IMR-90 (cell line): ENCODE data around the gene RMND5B. TPM values are rescaled to one million over a fixed set of nuclear protein-coding genes. Genes with fewer than 3 reads are reported as not detected.

Experiments used
- ATAC-seq: fragments of 200-7000 bp; cut with Tn5 transposase; 2 replicates; pipeline ENCODE4 v1.9.1; 2020; ENCODE audit warnings: low read depth, mild to moderate bottlenecking, moderate library complexity
- BruUV-seq: library from RNA; stranded (reverse); fragments of 400-500 nt; replicated peaks from 2 replicates; lab custom pipeline; 2021; lab: Mats Ljungman, UMichigan
- CTCF ChIA-PET: fragments of 300-600 bp; formaldehyde crosslinking; extraction: SDS; loops from one replicate; lab custom pipeline; 2021; ENCODE audit warnings: antibody characterized with exemption; lab: Yijun Ruan, JAX
- POLR2A ChIA-PET: fragments of 300-600 bp; sonication (Branson Sonifier 250); formaldehyde crosslinking; loops from one replicate; lab custom pipeline; 2022; ENCODE audit warnings: antibody characterized with exemption; ENCODE audit not compliant: unreplicated experiment; lab: Charles Lee
- DNase-seq: peaks from one replicate; pipeline ENCODE4 v3.0.0; 2013
- H2AFZ ChIP-seq: replicated peaks from 2 replicates; pipeline ENCODE3; 2013; ENCODE audit warnings: low read length, mild to moderate bottlenecking; ENCODE audit not compliant: poor library complexity
- H2AK5ac ChIP-seq: 2 replicates; pipeline ENCODE4 v1.6.1; 2013; ENCODE audit warnings: low read depth, low read length, inconsistent platforms
- H2AK9ac ChIP-seq: replicated peaks from 2 replicates; pipeline ENCODE3; 2013; ENCODE audit warnings: mild to moderate bottlenecking, low read depth, low read length, moderate library complexity; ENCODE audit not compliant: poor library complexity
- H2BK120ac ChIP-seq: 2 replicates; pipeline ENCODE4 v1.6.1; 2013; ENCODE audit warnings: low read depth, low read length, inconsistent platforms
- H2BK15ac ChIP-seq: 3 replicates; pipeline ENCODE4 v1.6.1; 2013; ENCODE audit warnings: low read depth, low read length, inconsistent platforms
- H2BK20ac ChIP-seq: 2 replicates; pipeline ENCODE4 v1.6.1; 2013; ENCODE audit warnings: low read depth, mild to moderate bottlenecking, inconsistent platforms, low read length, moderate library complexity
- H2BK5ac ChIP-seq: 2 replicates; pipeline ENCODE4 v1.6.1; 2013; ENCODE audit warnings: mild to moderate bottlenecking, low read depth, low read length, inconsistent platforms; ENCODE audit not compliant: poor library complexity, severe bottlenecking
- H3K14ac ChIP-seq: replicated peaks from 2 replicates; pipeline ENCODE4 v1.6.1; 2013; ENCODE audit warnings: low read depth, low read length, inconsistent platforms
- H3K18ac ChIP-seq: 2 replicates; pipeline ENCODE4 v1.6.1; 2013; ENCODE audit warnings: low read depth, low read length, control low read depth
- H3K23ac ChIP-seq: 2 replicates; pipeline ENCODE4 v1.6.1; 2013; ENCODE audit warnings: low read depth, low read length, inconsistent platforms
- H3K27ac ChIP-seq: 2 replicates; pipeline ENCODE4 v1.5.1; 2013; ENCODE audit warnings: mild to moderate bottlenecking, control low read depth, low read length; ENCODE audit not compliant: insufficient read depth
- H3K27me3 ChIP-seq: 2 replicates; pipeline ENCODE4 v1.6.1; 2013; ENCODE audit warnings: low read length; ENCODE audit not compliant: control insufficient read depth, insufficient read depth
- H3K36me3 ChIP-seq: 2 replicates; pipeline ENCODE4 v1.6.1; 2013; ENCODE audit warnings: low read length, mixed read lengths; ENCODE audit not compliant: control insufficient read depth, insufficient read depth
- H3K4ac ChIP-seq: 2 replicates; pipeline ENCODE4 v1.6.1; 2013; ENCODE audit warnings: low read depth, low read length, inconsistent platforms
- H3K4me1 ChIP-seq: 2 replicates; pipeline ENCODE4 v1.6.1; 2013; ENCODE audit warnings: low read length, mixed read lengths; ENCODE audit not compliant: control insufficient read depth, insufficient read depth
- H3K4me2 ChIP-seq: 2 replicates; pipeline ENCODE4 v1.6.1; 2013; ENCODE audit warnings: low read depth, mild to moderate bottlenecking, control low read depth, low read length, moderate library complexity
- H3K4me3 ChIP-seq: 2 replicates; pipeline ENCODE4 v1.5.1; 2013; ENCODE audit warnings: low read depth, mild to moderate bottlenecking, control low read depth, low read length, moderate library complexity; ENCODE audit not compliant: insufficient read depth
- H3K56ac ChIP-seq: 2 replicates; pipeline ENCODE4 v1.6.1; 2013; ENCODE audit warnings: low read length, inconsistent platforms; ENCODE audit not compliant: insufficient read depth; ENCODE audit errors: extremely low read depth
- H3K79me1 ChIP-seq, 2 experiments: 2 replicates each; pipeline ENCODE4 v1.6.1; 2013; ENCODE audit warnings: low read length in 2 of 2, inconsistent platforms in 1 of 2, low read depth in 1 of 2
- H3K9ac ChIP-seq: 2 replicates; pipeline ENCODE4 v1.6.1; 2013; ENCODE audit warnings: low read depth, low read length, control low read depth
- H3K9me1 ChIP-seq: 2 replicates; pipeline ENCODE4 v1.6.1; 2013; ENCODE audit warnings: low read length, inconsistent platforms; ENCODE audit not compliant: insufficient read depth
- H3K9me3 ChIP-seq: 2 replicates; pipeline ENCODE4 v1.6.1; 2013; ENCODE audit warnings: low read length; ENCODE audit not compliant: control insufficient read depth, insufficient read depth
- H4K20me1 ChIP-seq: 2 replicates; pipeline ENCODE4 v1.6.1; 2013; ENCODE audit warnings: low read length, inconsistent platforms; ENCODE audit not compliant: insufficient read depth
- H4K5ac ChIP-seq: 2 replicates; pipeline ENCODE4 v1.6.1; 2013; ENCODE audit warnings: mild to moderate bottlenecking, low read depth, low read length, control low read depth
- H4K8ac ChIP-seq, 2 experiments: 2 replicates each; pipeline ENCODE4 v1.6.1; 2013; ENCODE audit warnings: low read depth in 2 of 2, low read length in 2 of 2, control low read depth in 1 of 2, inconsistent platforms in 1 of 2
- H4K91ac ChIP-seq: 2 replicates; pipeline ENCODE4 v1.6.1; 2013; ENCODE audit warnings: low read depth, low read length, inconsistent platforms; ENCODE audit not compliant: insufficient read depth
- CEBPB ChIP-seq: IDR thresholded peaks from 2 replicates; pipeline ENCODE4 v1.6.1; 2012; ENCODE audit warnings: low read depth, low read length, improper control_type of control experiment
- ELK1 ChIP-seq: fragments of 150-350 bp; IDR thresholded peaks from 2 replicates; pipeline ENCODE4 v1.6.1; 2016; ENCODE audit warnings: low read depth, mild to moderate bottlenecking, low read length, moderate library complexity, borderline replicate concordance
- FOS ChIP-seq: fragments of 150-350 bp; IDR thresholded peaks from 2 replicates; pipeline ENCODE4 v1.6.1; 2016; ENCODE audit warnings: low read depth, low read length
- MAFK ChIP-seq: IDR thresholded peaks from 2 replicates; pipeline ENCODE4 v1.6.1; 2012; ENCODE audit warnings: low read depth, low read length, improper control_type of control experiment
- NFE2L2 ChIP-seq: fragments of 150-350 bp; IDR thresholded peaks from 2 replicates; pipeline ENCODE4 v1.6.1; 2016; ENCODE audit warnings: low read depth, mild to moderate bottlenecking, low read length
- RAD21 ChIP-seq: IDR thresholded peaks from 2 replicates; pipeline ENCODE4 v1.6.1; 2012; ENCODE audit warnings: low read length, improper control_type of control experiment
- RFX5 ChIP-seq: IDR thresholded peaks from 2 replicates; pipeline ENCODE4 v1.8.0; 2012; ENCODE audit warnings: low read depth, mild to moderate bottlenecking, low read length, moderate library complexity
- SMC3 ChIP-seq: fragments of 150-350 bp; IDR thresholded peaks from 2 replicates; pipeline ENCODE4 v1.6.1; 2016; ENCODE audit warnings: low read depth, mild to moderate bottlenecking, antibody characterized with exemption, low read length, moderate library complexity
- WGBS, 2 experiments: methylation state at CpG; one replicate each; pipeline versions ENCODE4 v1.1.5 to v1.1.7; 2013; ENCODE audit warnings: missing lambda C conversion rate in 2 of 2; ENCODE audit not compliant: insufficient read length in 1 of 2; ENCODE audit errors: extremely low coverage in 2 of 2; 5-methylcytosine and 5-hydroxymethylcytosine counted together
- dilution Hi-C: fragments of 300-500 bp; cut with HindIII; formaldehyde crosslinking; loops from one replicate; pipeline ENCODE4 v1.14.3; 2018; ENCODE audit warnings: low sequenced_read_pairs; ENCODE audit not compliant: unreplicated experiment
- in situ Hi-C: fragments of 300-500 bp; cut with MboI; formaldehyde crosslinking; loops from 3 replicates; pipeline ENCODE4 v1.14.3; 2019; ENCODE audit warnings: low sequenced_read_pairs, inconsistent platforms, mixed read lengths
- intact Hi-C: fragments of 100-400 bp; cut with micrococcal nuclease; formaldehyde crosslinking; loops from 2 replicates; pipeline ENCODE4 v1.10.0; 2022
- polyA plus RNA-seq, 3 experiments: library from polyadenylated mRNA; depleted of rRNA; stranded (reverse); fragments of >200 nt; gene quantifications; 2 replicates each; pipeline ENCODE4 v1.2.3, GENCODE V29; 2012; ENCODE audit warnings: low replicate concordance in 1 of 3
- total RNA-seq: library from RNA; depleted of rRNA; stranded (reverse); fragments of >200 nt; gene quantifications from 2 replicates; pipeline ENCODE4 v1.2.3, GENCODE V29; 2012

Gene RMND5B
- total and polyA plus RNA-seq, 2 of the 4 experiments (the other 2 are of a cell fraction): 14.0 to 19.5 TPM

- ChIA-PET POLR2A (no interaction called here), CTCF (no interaction called here)
- in situ Hi-C loops: no loop called here
- Histone ChIP-seq H2BK5ac (no peak overlapping the region), H2AFZ (no peak overlapping the region), H2AK9ac (no peak overlapping the region), H3K18ac (no peak overlapping the region), H3K4me3 (no peak overlapping the region), H4K91ac (no peak overlapping the region), H3K27ac (peak overlapping the region; percentile 44; the same call in 1 of the 2 replicates), H3K79me1 (no peaks in the 10 kb centered on the region), H3K9me3 (no peaks in the 10 kb centered on the region), H2BK15ac (no peak overlapping the region), H3K23ac (no peak overlapping the region), H3K27me3 (no peaks in the 10 kb centered on the region), H3K9ac (no peak overlapping the region; the same call in 1 of the 2 replicates), H3K9me1 (no peaks in the 10 kb centered on the region), H3K4me1 (peaks cover 5% of the 10 kb centered on the region), H3K36me3 (no peaks in the 10 kb centered on the region), H2BK120ac (no peak overlapping the region), H4K20me1 (no peaks in the 10 kb centered on the region), H3K56ac (no peak overlapping the region), H2AK5ac (no peak overlapping the region), H4K8ac (peak overlapping the region in 1 of 2 experiments; percentile 63; a peak in 1 of 4 replicates), H2BK20ac (no peak overlapping the region), H4K5ac (no peak overlapping the region), H3K14ac (no peak overlapping the region), H3K4me2 (peak overlapping the region; percentile 91), H3K4ac (no peak overlapping the region)
- peak; percentile 86 for ATAC-seq
- intact Hi-C loops: no loop called here
- WGBS, 2 experiments: 6% methylated on average over 3 of the region's 6 CpGs; no CpG with 5 or more reads in 1 of the 2 experiments
- TF ChIP-seq SMC3 (no peak), RFX5 (no peak), NFE2L2 (no peak), ELK1 (no peak), FOS (peak; percentile 40; the same call in 1 of the 2 replicates), RAD21 (no peak), CEBPB (no peak), MAFK (peak; percentile 78)
- dilution Hi-C loops: no loop called here
- peak; percentile 60 for DNase-seq
- no TSS peak for BruUV-seq
Observed at GRCh38 chr5:178186427-178186826, 55.6 kb downstream of the RMND5B start.
